LNCaP clone FGC (cell line): ENCODE data around the gene PTPRO.
"Not testable (repeated sequence)": the region's sequence is repeated elsewhere in the genome, so short reads cannot be mapped to it uniquely, and the experiment has no call there.

Source experiments
- DNase-seq: peaks from one replicate; pipeline ENCODE4 v3.0.0-alpha.2; 2011; ENCODE audit warnings: low read depth
- H3K4me3 ChIP-seq: 2 replicates; pipeline ENCODE4 v1.5.1; 2011; ENCODE audit warnings: mild to moderate bottlenecking, low read depth, low read length, control low read depth
- TF ChIP-seq, protein P1 (sequence below): IDR thresholded peaks from 2 replicates; pipeline ENCODE4 v1.5.1; 2012; ENCODE audit warnings: mild to moderate bottlenecking; ENCODE audit not compliant: control insufficient read depth, insufficient read depth; ENCODE audit errors: extremely low read depth

The PTPRO gene

GRCh38 chr12:15605881-15606590 lies 283.7 kb downstream of the PTPRO start:
- TF ChIP-seq, protein P1, sequence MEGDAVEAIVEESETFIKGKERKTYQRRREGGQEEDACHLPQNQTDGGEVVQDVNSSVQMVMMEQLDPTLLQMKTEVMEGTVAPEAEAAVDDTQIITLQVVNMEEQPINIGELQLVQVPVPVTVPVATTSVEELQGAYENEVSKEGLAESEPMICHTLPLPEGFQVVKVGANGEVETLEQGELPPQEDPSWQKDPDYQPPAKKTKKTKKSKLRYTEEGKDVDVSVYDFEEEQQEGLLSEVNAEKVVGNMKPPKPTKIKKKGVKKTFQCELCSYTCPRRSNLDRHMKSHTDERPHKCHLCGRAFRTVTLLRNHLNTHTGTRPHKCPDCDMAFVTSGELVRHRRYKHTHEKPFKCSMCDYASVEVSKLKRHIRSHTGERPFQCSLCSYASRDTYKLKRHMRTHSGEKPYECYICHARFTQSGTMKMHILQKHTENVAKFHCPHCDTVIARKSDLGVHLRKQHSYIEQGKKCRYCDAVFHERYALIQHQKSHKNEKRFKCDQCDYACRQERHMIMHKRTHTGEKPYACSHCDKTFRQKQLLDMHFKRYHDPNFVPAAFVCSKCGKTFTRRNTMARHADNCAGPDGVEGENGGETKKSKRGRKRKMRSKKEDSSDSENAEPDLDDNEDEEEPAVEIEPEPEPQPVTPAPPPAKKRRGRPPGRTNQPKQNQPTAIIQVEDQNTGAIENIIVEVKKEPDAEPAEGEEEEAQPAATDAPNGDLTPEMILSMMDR: no peak
- H3K4me3 ChIP-seq: no peak overlapping the region
- no peak for DNase-seq

GRCh38 chr12:15608406-15608805 lies 286.1 kb downstream of the PTPRO start:
- TF ChIP-seq, protein P1: no peak
- no peak for DNase-seq
- H3K4me3 ChIP-seq: no peak overlapping the region

DNA sequence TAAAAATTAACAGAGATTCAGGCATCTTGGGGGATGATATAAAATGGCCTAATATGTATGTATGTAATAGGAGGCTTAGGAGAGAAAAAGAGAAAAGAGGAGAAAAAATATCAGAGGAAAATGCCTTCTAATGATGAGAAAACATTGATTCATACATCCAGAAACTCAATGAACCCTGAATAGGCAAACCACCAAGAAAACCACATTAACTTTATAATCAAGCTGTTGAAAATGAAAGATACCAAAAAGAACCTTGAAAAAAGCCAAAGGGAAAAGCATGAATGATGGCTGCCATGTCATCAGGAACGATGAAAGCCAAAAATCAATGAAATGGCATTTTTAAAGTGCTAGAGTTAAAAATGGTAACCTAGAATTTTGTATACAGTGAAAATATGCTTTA lies 286.6 kb downstream of the PTPRO start:
- no peak overlapping the region for H3K4me3 ChIP-seq
- DNase-seq: no peak
- TF ChIP-seq, protein P1: no peak

- H3K4me3 ChIP-seq: no peak overlapping the region
- DNase-seq: no peak
- TF ChIP-seq, protein P1: no peak
Observed at GRCh38 chr12:15613981-15614380, 291.7 kb downstream of the PTPRO start.

GRCh38 chr12:15616495-15616894 lies 294.2 kb downstream of the PTPRO start:
- H3K4me3 ChIP-seq, DNase-seq: not testable (repeated sequence)

GRCh38 chr12:15620741-15621539 lies 298.6 kb downstream of the PTPRO start:
- no peak for DNase-seq
- TF ChIP-seq, protein P1: no peak
- H3K4me3 ChIP-seq: no peak overlapping the region

GRCh38 chr12:15625075-15625474 lies 302.8 kb downstream of the PTPRO start:
- DNase-seq: no peak
- no peak overlapping the region for H3K4me3 ChIP-seq
- TF ChIP-seq, protein P1: no peak
